K562 (cell line): ENCODE data around the gene SLC4A2. TPM values are rescaled to one million over a fixed set of nuclear protein-coding genes. Genes with fewer than 3 reads are reported as not detected.

ENCODE experiments used
- CC2D1A ChIP-seq: fragments of 450-650 bp; IDR thresholded peaks from 2 replicates; pipeline ENCODE4 v1.6.1; 2017; ENCODE audit warnings: mild to moderate bottlenecking
- COPS2 ChIP-seq: fragments of 450-650 bp; conservative IDR thresholded peaks from 2 replicates; pipeline ENCODE4 v1.6.1; 2016; ENCODE audit warnings: mild to moderate bottlenecking, moderate library complexity
- CREB3 ChIP-seq: fragments of 450-650 bp; conservative IDR thresholded peaks from 2 replicates; pipeline ENCODE4 v1.6.1; 2016; ENCODE audit warnings: missing genetic modification characterization, low read depth, mild to moderate bottlenecking, missing compliant biosample characterization, moderate library complexity
- DEAF1 ChIP-seq: fragments of 450-650 bp; formaldehyde crosslinking; IDR thresholded peaks from 2 replicates; pipeline ENCODE4 v1.4.0; 2020; ENCODE audit warnings: mild to moderate bottlenecking, moderate library complexity
- EHMT2 ChIP-seq: fragments of 450-650 bp; IDR thresholded peaks from 2 replicates; pipeline ENCODE4 v1.6.1; 2018; ENCODE audit warnings: antibody characterized with exemption
- HDAC8 ChIP-seq: fragments of 450-650 bp; IDR thresholded peaks from 2 replicates; pipeline ENCODE4 v1.6.1; 2016; ENCODE audit warnings: mild to moderate bottlenecking, missing genetic modification characterization, moderate library complexity, missing compliant biosample characterization
- HLTF ChIP-seq: fragments of 450-650 bp; IDR thresholded peaks from 2 replicates; pipeline ENCODE4 v1.6.1; 2016
- POLR3G ChIP-seq: IDR thresholded peaks from 2 replicates; pipeline ENCODE4 v1.6.1; 2011; ENCODE audit not compliant: insufficient read length, insufficient replicate concordance; ENCODE audit errors: extremely low read depth
- SETDB1 ChIP-seq: IDR thresholded peaks from one replicate; pipeline ENCODE4 v1.6.1; 2012; ENCODE audit warnings: low read length, control low read depth, inconsistent platforms
- SIN3A ChIP-seq, 2 experiments: fragments of 150-350 bp in 1 of 2; IDR thresholded peaks; 2 replicates each; pipeline ENCODE4 v1.6.1; 2011 to 2016; ENCODE audit warnings: borderline replicate concordance in 2 of 2, low read depth in 2 of 2, low read length in 2 of 2, mild to moderate bottlenecking in 2 of 2, moderate library complexity in 2 of 2; ENCODE audit not compliant: control insufficient read depth in 1 of 2
- SREBF1 ChIP-seq: fragments of 150-350 bp; IDR thresholded peaks from 2 replicates; pipeline ENCODE4 v1.6.1; 2014; ENCODE audit warnings: antibody characterized with exemption, low read depth, low read length, borderline replicate concordance
- ZC3H11A ChIP-seq: IDR thresholded peaks from 2 replicates; pipeline ENCODE4 v1.6.1; 2012; ENCODE audit warnings: low read depth, low read length, improper control_type of control experiment
- ZNF121 ChIP-seq: sonication (generic); formaldehyde crosslinking; conservative IDR thresholded peaks from 2 replicates; pipeline ENCODE4 v1.8.0; 2022; ENCODE audit warnings: missing genetic modification reagents
- ZNF507 ChIP-seq: conservative IDR thresholded peaks from 2 replicates; pipeline ENCODE4 v1.6.1; 2017; ENCODE audit warnings: missing genetic modification characterization, missing compliant biosample characterization
- ZSCAN32 ChIP-seq: fragments of 450-650 bp; formaldehyde crosslinking; IDR thresholded peaks from 2 replicates; pipeline ENCODE4 v1.4.0; 2020; ENCODE audit warnings: mild to moderate bottlenecking, moderate library complexity
- polyA plus RNA-seq, 8 experiments: library from polyadenylated mRNA; depleted of rRNA in 4 of 8; stranded (reverse) in 5 of 8; unstranded in 3 of 8; fragments of >200 nt; fragmentation: Nextera tagmentation in 2 of 8; fragmentation: Illumina TruSeq in 1 of 8; extraction: Ambion mirVana in 2 of 8; extraction: Trizol in 1 of 8; gene quantifications; 2 replicates each; pipeline versions ENCODE4 v1.2.1 to v1.2.3, GENCODE V29; 2011 to 2014; ENCODE audit warnings: inconsistent platforms in 1 of 8, missing spikeins in 1 of 8
- total RNA-seq, 7 experiments: library from RNA; depleted of rRNA in 6 of 7; stranded (reverse); fragments of >200 nt in 6 of 7; fragmentation: Illumina TruSeq in 2 of 7; extraction: Trizol in 2 of 7; gene quantifications; 2 replicates each; pipeline versions ENCODE4 v1.2.1 to v1.2.3, GENCODE V29; 2011 to 2021; ENCODE audit warnings: low replicate concordance in 1 of 7
- TF ChIP-seq, protein P1 (sequence below): sonication (generic); formaldehyde crosslinking; IDR thresholded peaks from 2 replicates; pipeline ENCODE4 v1.8.0; 2023; ENCODE audit warnings: mild to moderate bottlenecking, missing genetic modification reagents
- TF ChIP-seq, protein P2 (sequence below), 2 experiments: fragments of 150-350 bp in 1 of 2; IDR thresholded peaks; 2 replicates each; pipeline ENCODE4 v1.6.1; 2012 to 2016; ENCODE audit warnings: low read depth in 2 of 2, low read length in 2 of 2, mild to moderate bottlenecking in 1 of 2, moderate library complexity in 1 of 2
- TF ChIP-seq, protein P3 (sequence below): fragments of 450-650 bp; IDR thresholded peaks from 2 replicates; pipeline ENCODE4 v1.6.1; 2016; ENCODE audit warnings: antibody characterized with exemption

Gene SLC4A2
- total and polyA plus RNA-seq, 9 of the 15 experiments (the other 6 are each of a cell fraction or from before 2014, with no cell fraction given), result 11.4 to 375 (median 130) TPM

GRCh38 chr7:151057506-151057988, 1.8 kb upstream of the SLC4A2 start, which contains the start of gene CDK5 (continued):
- TF ChIP-seq HDAC8 (tag), result peak; percentile 47; the same call in 1 of the 2 replicates
- no peak for TF ChIP-seq CREB3 (tag)
- no peak for TF ChIP-seq ZNF507 (tag)
- no peak for TF ChIP-seq POLR3G
- TF ChIP-seq, protein P1, sequence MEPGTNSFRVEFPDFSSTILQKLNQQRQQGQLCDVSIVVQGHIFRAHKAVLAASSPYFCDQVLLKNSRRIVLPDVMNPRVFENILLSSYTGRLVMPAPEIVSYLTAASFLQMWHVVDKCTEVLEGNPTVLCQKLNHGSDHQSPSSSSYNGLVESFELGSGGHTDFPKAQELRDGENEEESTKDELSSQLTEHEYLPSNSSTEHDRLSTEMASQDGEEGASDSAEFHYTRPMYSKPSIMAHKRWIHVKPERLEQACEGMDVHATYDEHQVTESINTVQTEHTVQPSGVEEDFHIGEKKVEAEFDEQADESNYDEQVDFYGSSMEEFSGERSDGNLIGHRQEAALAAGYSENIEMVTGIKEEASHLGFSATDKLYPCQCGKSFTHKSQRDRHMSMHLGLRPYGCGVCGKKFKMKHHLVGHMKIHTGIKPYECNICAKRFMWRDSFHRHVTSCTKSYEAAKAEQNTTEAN (CRISPR knock-in tag), result no peak
- TF ChIP-seq HLTF, result 0 out of 2 replicates have a peak, but pooled peaks have one; percentile 5
- 0 out of 2 replicates have a peak, but pooled peaks have one; percentile 20 for TF ChIP-seq ZC3H11A
- TF ChIP-seq, protein P2, sequence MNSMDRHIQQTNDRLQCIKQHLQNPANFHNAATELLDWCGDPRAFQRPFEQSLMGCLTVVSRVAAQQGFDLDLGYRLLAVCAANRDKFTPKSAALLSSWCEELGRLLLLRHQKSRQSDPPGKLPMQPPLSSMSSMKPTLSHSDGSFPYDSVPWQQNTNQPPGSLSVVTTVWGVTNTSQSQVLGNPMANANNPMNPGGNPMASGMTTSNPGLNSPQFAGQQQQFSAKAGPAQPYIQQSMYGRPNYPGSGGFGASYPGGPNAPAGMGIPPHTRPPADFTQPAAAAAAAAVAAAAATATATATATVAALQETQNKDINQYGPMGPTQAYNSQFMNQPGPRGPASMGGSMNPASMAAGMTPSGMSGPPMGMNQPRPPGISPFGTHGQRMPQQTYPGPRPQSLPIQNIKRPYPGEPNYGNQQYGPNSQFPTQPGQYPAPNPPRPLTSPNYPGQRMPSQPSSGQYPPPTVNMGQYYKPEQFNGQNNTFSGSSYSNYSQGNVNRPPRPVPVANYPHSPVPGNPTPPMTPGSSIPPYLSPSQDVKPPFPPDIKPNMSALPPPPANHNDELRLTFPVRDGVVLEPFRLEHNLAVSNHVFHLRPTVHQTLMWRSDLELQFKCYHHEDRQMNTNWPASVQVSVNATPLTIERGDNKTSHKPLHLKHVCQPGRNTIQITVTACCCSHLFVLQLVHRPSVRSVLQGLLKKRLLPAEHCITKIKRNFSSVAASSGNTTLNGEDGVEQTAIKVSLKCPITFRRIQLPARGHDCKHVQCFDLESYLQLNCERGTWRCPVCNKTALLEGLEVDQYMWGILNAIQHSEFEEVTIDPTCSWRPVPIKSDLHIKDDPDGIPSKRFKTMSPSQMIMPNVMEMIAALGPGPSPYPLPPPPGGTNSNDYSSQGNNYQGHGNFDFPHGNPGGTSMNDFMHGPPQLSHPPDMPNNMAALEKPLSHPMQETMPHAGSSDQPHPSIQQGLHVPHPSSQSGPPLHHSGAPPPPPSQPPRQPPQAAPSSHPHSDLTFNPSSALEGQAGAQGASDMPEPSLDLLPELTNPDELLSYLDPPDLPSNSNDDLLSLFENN (IDR thresholded peaks at IDR 0.05; ENCODE audit: low read depth in 2 of 2, low read length in 2 of 2), result 0 out of 4 replicates have a peak, but pooled peaks of 1 of the 2 experiments have one; percentile 63
- peak; percentile 8 for TF ChIP-seq SETDB1
- no peak for TF ChIP-seq SREBF1
- TF ChIP-seq CC2D1A, result peak; percentile 12; the same call in 1 of the 2 replicates
- TF ChIP-seq, protein P3, sequence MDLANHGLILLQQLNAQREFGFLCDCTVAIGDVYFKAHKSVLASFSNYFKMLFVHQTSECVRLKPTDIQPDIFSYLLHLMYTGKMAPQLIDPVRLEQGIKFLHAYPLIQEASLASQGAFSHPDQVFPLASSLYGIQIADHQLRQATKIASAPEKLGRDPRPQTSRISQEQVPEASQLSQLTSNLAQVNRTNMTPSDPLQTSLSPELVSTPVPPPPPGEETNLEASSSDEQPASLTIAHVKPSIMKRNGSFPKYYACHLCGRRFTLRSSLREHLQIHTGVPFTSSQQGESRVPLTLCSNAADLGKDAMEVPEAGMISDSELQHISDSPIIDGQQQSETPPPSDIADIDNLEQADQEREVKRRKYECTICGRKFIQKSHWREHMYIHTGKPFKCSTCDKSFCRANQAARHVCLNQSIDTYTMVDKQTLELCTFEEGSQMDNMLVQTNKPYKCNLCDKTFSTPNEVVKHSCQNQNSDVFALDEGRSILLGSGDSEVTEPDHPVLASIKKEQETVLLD, result no peak
- TF ChIP-seq COPS2, result no peak
- 0 out of 4 replicates have a peak, but pooled peaks of 1 of the 2 experiments have one; percentile 73 for TF ChIP-seq SIN3A (IDR thresholded peaks at IDR 0.05; ENCODE audit: borderline replicate concordance in 2 of 2, control insufficient read depth in 1 of 2, low read depth in 2 of 2, low read length in 2 of 2)
- TF ChIP-seq ZSCAN32 (CRISPR knock-in tag), result no peak
- no peak for TF ChIP-seq ZNF121 (CRISPR knock-in tag)
- 0 out of 2 replicates have a peak, but pooled peaks have one; percentile 25 for TF ChIP-seq DEAF1 (CRISPR knock-in tag)
- no peak for TF ChIP-seq EHMT2
